ENCODE measurements around the gene SYT13. TPM values are rescaled to one million over a fixed set of nuclear protein-coding genes. Genes with fewer than 3 reads are reported as not detected.
A peak's percentile ranks its signal among the peaks of the same experiment; 100 is the strongest.

The SYT13 gene
- total RNA-seq, 1 donor from 2014 or later = 6.4 TPM

DNA sequence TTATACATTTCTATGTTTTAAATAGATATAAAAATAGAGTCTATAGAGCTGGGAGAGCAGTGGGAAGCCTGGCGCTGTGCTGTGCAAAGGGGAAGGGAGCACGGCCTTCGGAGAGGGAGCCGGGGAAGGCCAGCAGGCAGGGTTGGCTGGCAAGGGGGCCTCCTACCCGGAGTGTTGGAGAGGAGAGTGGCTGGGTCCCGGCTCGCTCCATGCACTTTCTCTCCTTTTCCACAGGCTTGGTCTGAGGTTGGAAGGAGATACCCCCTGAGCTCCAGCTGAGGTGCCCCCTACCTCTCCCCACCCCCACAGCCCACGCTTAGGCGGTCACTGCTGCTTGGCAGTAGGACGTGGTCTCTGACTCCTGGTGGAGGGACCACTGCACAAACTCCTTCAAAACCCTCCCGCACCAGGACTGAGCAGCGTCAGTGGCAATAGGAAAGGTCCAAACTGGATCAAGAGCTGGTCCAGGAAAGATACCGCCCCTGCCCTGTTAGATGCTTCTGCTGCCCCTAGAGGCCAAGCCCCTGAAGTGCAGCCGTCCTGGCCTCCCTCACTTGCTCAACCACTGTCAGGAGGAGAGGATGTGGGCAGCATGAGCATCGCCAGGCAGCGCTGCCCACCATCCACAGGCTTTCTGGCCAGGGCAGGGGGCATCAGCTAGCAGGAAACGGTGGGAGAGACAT lies 52.9 kb downstream of the SYT13 start:
- intact Hi-C loops (cut with DNase I) = loop anchor here (5.0 kb wide), 1 partner anchor 121 kb away; no protein-coding TSS in a partner anchor
- peak; percentile 82 for ATAC-seq (ENCODE audit: poor library complexity)
- peak; percentile 77 for DNase-seq

DNA sequence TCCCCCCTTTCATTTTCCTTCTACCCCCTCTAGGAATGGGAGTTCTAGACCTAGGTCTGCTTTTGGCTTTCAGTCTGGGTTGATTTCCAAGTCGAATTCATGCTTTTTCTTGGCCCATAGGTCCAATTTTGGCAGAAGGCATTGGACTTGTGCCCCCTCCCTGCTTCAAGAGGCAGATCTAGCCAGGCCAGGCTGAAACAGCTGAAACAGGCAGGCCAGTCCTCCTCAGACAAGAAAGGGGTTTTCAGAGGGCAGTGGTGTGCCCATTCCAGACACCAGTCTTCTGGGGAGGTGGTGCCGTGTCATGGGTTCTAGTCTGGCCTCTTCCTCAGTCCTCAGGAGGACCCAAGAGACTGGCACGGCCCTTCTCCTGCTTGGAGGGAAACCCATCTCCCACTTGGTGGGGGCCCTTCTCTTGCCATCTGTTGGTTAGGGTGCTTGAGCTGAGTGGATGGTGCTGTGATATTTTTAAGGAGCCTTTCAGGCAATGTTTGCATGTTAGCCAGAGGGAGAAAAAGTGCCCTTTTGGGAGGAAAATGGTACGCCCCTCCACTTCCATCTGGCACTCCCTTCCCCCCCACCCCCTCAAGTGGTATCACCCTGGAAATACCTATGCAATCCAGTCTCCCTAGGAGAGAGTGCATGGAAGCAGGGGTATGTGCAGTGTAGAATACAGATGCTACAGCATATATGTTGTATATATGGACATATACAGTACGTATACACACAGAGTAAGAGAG lies 53.6 kb downstream of the SYT13 start:
- DNase-seq (no peak), ATAC-seq (ENCODE audit: poor library complexity) (no peak)
- intact Hi-C loops (cut with DNase I) = loop anchor here (5.0 kb wide), 1 partner anchor 120 kb away; no protein-coding TSS in a partner anchor

DNA sequence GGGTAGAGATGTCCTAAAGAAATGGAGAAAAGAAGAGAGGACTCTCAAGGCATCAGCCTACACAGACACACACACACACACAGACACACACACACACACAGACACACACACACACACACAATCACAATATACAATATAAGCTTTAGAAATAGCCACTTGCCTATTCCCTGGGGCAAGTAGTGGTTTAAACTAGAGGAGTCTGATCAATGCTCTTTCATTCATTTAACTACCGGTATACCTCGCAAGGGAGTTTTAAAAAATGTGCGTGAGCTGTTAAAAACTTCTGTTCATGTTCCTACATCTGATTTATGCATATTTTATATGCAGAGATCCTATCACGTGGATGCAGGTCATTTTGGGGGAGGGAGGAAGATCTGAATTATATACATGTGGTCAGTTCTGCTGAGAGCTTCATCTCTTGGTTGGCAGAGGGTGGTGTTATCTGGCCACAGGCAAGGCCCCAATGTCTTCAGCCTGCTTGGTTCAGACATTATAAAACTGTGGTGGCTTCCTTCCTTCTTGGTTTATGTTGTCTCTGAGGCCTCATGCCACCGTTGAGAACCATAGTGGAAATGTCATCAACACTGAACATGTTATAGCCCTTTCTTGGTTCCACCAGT lies 56.6 kb downstream of the SYT13 start:
- ATAC-seq (ENCODE audit: poor library complexity) = no peak
- no peak for DNase-seq
- intact Hi-C loops (cut with DNase I) = loop anchor here (5.0 kb wide), 1 partner anchor 117 kb away; no protein-coding TSS in a partner anchor

DNA sequence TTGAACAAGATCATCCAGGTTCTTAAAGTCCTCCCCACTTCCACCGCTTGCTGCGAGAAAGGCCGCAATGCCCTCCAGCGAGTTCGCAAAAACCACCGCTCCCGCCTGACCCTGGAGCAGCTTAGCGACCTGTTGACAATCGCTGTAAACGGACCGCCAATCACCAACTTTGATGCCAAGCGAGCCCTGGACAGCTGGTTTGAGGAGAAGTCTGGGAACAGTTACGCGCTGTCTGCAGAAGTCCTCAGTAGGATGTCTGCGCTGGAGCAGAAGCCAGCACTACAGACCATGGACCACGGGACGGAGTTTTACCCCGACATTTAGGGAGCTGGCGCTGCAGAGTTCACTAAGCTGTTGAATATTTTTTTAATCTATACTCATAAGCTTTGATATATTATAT lies 58.3 kb downstream of the SYT13 start:
- intact Hi-C loops (cut with DNase I) = no loop called here
- DNase-seq (no peak), ATAC-seq (ENCODE audit: poor library complexity) (no peak)

DNA sequence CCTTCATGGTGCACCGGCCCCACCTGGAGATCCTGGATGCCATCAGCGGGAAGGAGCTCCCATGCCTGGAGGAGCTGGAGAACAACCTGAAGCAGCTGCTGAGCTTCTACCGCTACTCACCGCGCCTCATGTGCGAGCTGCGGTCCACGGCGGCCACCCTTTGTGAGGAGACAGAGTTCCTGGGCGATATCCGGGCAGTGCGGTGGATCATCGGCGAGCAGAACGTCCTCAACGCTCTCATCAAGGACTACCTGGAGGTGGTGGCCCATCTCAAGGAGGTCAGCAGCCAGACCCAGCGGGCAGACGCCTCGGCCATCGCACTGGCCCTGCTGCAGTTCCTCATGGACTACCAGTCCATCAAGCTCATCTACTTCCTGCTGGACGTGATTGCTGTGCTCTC lies 59.2 kb downstream of the SYT13 start:
- ATAC-seq (ENCODE audit: poor library complexity) = no peak
- no peak for DNase-seq
- intact Hi-C loops (cut with DNase I) = no loop called here

DNA sequence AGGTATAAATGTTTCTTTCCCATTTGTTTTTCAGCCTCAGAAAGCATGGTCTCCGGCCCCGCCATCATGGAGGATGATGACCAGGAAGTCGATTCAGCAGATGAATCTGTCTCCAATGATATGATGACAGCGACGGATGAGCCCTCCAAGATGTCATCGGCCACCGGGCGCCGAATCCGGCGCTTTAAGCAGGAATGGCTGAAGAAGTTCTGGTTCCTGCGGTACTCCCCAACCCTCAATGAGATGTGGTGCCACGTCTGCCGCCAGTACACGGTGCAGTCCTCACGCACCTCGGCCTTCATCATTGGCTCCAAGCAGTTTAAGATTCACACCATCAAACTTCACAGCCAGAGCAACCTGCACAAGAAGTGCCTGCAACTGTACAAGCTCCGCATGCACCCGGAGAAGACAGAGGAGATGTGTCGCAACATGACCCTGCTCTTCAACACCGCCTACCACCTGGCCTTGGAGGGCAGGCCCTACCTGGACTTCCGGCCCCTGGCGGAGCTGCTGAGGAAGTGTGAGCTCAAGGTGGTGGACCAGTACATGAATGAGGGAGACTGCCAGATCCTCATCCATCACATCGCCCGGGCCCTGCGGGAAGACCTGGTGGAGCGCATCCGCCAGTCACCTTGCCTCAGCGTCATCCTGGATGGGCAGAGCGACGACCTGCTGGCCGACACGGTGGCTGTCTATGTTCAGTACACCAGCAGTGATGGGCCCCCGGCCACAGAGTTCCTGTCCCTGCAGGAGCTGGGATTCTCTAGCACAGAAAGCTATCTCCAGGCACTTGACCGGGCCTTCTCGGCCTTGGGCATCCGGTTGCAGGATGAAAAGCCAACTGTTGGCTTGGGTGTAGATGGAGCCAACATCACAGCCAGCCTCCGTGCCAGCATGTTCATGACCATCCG lies 59.9 kb downstream of the SYT13 start:
- DNase-seq (no peak), ATAC-seq (ENCODE audit: poor library complexity) (no peak)

DNA sequence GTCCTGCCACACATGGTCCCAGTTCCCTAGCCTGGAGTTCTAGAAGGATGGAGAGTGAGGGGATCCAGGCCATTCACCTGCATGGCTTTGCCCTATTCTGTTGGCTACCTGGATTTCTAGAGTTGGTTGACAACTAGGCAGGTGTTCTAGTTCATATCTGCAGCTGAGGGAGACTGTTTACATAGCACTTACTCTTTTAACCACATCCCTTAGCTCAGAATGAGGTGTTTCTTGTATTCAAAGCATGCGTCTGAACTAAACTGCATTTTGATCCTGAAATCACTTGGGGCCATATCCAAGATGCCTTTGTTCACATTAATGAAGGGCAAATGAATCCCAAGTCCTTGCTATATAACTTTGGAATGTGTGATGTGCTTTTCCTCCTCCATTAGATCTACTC lies 60.9 kb downstream of the SYT13 start:
- intact Hi-C loops (cut with DNase I) = no loop called here
- DNase-seq (no peak), ATAC-seq (ENCODE audit: poor library complexity) (no peak)

More for the DNA sequence above, 59.9 kb downstream of the SYT13 start:
- intact Hi-C loops (cut with DNase I) = no loop called here

DNA sequence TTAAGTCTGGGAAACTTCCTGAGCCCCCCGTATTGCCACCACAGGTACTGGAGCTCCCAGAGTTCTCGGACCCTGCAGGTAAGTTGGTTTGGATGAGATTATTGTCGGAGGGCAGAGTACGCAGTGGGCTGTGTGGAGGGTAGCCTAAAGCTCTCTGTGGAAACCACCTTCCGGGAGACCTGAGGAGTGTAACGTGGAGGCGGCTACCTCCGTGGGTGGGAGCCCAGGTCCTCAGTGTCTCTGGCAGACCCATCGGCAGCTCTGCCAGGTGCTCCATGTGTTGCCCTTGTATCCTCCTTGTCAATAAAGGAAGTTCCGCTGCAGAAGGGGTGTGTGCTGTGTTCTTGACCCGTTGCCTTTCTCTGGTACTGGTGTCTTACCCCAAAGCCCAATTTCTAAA lies 61.4 kb downstream of the SYT13 start:
- ATAC-seq (ENCODE audit: poor library complexity) (no peak), DNase-seq (no peak)
- intact Hi-C loops (cut with DNase I) = no loop called here

DNA sequence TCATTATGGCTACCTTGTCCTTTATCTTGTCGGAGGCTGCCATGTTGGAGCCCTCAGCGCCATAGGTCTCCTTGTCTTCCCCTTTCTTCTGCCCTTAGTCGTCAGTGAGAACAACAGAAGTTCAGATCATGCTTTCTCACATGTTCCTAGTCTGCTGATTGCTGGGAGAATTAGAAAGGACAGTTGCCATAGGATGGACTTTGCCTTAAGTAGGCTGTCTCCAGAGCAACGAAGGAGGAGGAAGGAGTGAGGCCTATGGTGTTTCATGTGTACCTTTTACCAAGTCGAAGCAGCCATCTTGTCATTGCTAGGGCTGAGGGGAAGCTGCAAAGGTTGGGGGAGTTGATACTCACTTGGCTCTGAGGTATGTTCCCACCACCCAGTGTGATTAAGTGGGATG lies 62.6 kb downstream of the SYT13 start:
- intact Hi-C loops (cut with DNase I) = no loop called here
- no peak for ATAC-seq (ENCODE audit: poor library complexity)
- no peak for DNase-seq

DNA sequence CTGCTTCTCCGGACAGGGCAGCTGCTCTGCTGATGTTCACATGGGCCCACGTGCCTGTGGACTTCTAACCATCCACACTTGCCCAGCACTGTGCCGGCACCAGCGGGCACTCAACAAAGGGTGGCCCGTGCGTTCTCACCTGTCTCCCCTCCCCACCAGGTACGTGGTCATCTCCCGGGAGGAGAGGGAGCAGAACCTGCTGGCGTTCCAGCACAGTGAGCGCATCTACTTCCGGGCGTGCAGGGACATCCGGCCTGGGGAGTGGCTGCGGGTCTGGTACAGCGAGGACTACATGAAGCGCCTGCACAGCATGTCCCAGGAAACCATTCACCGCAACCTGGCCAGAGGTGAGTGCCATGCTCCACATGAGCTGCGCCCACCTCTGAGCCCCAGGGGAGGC lies 66.7 kb downstream of the SYT13 start:
- intact Hi-C loops (cut with DNase I) = no loop called here
- ATAC-seq (ENCODE audit: poor library complexity) = no peak

DNA sequence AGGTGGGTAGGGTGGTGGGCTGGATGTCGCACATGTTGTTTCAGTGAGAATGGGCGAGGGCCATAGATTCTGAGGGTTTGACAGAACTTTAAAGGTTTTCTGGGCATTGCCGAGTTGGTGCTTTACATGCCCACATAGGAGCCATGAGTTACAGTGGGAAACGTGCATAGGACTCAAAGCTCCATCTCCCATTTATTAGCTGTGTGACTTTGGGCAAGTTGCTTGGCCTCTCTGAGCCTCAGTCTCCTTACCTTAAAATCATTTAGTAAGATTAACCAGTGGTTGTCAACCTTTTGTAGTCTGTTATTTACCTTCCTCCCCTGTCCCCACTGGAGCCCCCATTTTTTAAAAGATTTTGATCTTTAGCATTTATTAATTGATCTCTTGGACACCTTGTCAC lies 67.4 kb downstream of the SYT13 start:
- intact Hi-C loops (cut with DNase I) = no loop called here
- DNase-seq = no peak
- no peak for ATAC-seq (ENCODE audit: poor library complexity)

More for the DNA sequence above, 66.7 kb downstream of the SYT13 start:
- no peak for DNase-seq

DNA sequence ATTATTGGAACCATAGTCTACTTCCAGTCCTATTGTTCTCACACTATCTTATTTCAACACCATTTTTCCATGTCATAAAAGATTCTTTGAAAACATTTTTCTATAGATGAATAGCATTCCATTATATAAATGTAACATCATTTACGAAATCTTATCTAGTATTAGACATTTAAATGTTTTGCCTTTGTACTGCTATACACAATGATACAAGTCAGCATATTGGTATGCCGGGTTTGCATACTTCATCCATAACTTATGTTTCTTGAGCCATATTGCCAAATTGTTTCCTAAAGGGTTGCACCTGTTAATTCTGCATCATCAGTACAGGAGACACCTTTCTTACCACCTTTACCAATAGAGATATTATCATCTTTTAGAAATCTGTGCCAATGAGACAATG lies 68.2 kb downstream of the SYT13 start:
- no peak for ATAC-seq (ENCODE audit: poor library complexity)
- DNase-seq = no peak
- intact Hi-C loops (cut with DNase I) = no loop called here

DNA sequence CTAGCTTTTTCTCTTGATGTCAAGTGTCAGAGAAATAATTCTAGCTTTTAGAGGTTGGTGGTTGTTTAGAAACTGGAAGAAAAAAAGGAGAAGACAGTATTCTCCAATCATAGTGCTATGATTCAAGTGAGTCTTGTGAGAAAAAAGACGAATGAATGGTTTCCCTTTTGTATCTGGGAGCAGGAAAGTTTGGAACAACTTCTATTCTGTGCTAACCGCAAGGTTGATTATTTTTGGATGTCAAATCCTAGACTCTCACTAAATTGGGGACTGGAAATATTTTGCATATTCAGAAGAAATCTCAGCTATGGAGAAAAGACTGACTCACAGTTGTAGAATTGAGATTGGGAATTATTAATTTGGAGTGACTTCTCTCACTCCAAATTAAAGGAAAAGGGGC lies 69.2 kb downstream of the SYT13 start:
- intact Hi-C loops (cut with DNase I) = no loop called here
- no peak for DNase-seq

DNA sequence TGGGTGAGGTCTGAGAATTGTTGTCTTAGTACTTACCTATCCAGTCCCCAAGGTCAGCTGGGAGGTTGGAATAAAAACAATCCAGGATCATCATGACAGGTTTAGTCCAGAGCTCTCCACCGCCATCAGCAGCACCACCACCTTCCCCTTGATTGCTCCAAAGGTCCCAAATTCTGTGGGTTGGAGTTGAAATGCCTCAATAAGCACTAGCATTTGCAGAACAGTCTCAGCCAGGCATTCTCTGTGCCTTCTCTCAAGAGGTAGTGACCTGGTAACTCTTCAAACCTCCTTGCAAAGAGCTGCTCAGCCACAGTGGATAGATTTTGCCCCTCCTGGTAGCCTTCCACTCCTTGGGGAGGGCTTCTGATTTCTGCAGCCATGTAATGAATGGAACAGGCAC lies 70.1 kb downstream of the SYT13 start:
- ATAC-seq (ENCODE audit: poor library complexity) (no peak), DNase-seq (no peak)
- intact Hi-C loops (cut with DNase I) = no loop called here

More for the DNA sequence above, 69.2 kb downstream of the SYT13 start:
- no peak for ATAC-seq (ENCODE audit: poor library complexity)

DNA sequence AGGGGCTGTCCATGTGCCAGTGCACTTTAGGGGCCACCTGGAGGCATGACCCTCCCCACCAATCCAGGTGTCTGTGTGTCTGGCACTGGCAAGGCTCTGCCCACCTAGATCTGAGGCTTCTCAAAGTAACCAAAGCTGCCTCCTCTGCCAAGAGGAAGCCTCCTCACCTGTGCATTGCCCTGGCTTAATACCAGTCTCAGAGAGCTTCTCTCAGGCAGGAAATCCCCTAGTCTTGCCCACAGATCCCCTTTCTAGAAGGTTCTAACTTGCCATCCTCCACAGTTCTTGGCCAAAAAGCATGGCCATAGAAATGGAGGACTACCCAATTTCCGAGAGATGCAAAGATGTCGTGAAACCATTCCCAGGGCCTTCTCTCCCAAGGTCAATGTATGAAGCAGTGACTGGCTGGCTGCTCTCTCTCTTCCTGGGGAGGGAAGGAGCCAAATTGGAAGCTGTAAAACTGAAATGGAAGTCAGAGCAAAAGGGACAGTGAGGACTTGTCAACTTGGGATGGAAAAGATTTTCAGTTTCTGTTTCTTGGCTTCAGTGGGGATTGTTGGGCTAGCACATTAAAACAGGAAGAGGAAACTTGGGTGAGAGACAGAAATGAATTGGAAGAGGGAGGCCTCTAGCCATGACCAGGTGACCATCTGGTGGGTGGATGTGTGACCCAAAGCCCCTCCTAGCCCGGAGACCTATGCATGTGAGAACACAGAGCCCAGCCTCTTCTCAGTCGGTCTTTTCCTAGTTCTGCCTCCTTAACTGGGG lies 70.9 kb downstream of the SYT13 start:
- ATAC-seq (ENCODE audit: poor library complexity) (no peak), DNase-seq (no peak)
- intact Hi-C loops (cut with DNase I) = no loop called here

DNA sequence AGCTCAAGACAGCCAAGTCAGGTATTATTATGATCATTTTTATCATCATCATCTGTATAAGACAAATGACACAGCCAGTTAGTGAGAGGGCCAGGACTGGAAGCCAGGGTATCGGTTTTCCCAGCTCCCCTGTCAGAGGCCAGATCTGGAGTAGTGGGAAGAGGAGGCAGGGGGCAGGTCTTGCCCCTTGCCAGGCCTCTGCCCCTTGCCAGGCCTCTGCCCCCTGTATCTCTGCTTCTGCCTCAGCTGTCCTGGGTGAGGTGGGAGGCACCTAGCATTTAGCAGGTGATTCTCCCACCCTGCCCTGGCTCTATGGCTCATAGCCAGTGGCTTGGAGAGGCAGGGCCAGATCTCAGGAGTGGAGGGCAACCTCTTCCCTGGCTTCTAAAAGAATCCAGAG lies 72.4 kb downstream of the SYT13 start:
- ATAC-seq (ENCODE audit: poor library complexity) (no peak), DNase-seq (no peak)
- intact Hi-C loops (cut with DNase I) = no loop called here

DNA sequence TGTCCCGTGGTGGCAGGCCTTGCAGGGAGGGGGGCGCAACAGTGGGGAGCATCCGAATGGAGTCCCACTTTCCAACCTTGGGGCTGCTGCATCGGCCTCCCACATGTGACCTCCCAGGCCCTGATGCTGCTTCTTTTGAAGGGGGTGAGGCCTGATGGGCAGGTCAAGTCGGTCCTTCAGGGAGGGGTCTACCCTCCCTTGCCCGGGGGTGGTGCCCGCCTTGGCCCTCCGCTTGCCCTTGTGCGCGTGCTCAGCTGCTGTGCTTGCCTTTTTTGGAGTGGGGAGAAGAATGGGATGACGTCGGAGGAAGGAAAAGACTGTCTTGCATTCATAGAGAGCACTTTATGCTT lies 72.8 kb downstream of the SYT13 start:
- DNase-seq (no peak), ATAC-seq (ENCODE audit: poor library complexity) (no peak)
- intact Hi-C loops (cut with DNase I) = no loop called here

DNA sequence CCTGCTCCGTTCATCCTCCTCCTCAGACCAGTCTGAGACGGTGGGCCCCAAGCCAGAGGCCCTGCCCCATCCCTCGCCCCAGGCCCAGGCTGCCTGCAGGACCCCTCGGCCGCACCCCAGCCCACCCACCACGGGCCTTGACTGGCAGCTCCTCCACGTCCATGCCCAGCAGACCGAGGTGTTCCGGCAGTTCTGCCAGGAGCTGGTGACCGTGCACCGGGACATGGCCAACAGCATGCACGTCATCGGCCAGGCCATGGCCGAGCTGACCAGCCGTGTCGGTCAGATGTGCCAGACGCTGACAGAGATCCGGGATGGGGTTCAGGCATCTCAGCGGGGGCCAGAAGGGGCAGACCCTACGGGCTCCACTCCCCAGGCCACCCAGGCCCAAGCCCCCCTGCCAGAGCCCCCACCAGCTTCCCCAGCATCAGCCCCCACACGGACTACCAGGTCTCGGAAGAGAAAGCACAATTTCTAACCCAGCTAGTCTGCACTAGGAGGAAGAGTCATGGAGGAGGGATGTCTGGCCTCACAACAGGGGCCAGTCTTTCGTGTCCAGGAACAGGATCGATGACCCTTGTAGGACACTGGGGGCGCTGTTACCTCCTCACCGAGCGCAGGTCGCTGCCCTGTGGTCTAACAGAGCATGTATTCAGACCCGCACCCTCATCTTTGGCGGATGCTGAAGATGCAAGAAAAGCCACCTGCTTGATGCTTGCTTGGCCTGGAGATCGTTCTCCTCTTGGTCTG lies 73.4 kb downstream of the SYT13 start:
- ATAC-seq (ENCODE audit: poor library complexity) (no peak), DNase-seq (no peak)
- intact Hi-C loops (cut with DNase I) = no loop called here

Data from Right ventricle myocardium superior (tissue), 1 donor.